Lung (tissue), 12 donors: ENCODE data around the gene ADAMTSL1. TPM values are rescaled to one million over a fixed set of nuclear protein-coding genes. Genes with fewer than 3 reads are reported as not detected.

Source experiments
- ATAC-seq: fragments of 200-7000 bp; cut with Tn5 transposase; one replicate; pipeline ENCODE4 v1.9.1; 2020; ENCODE audit warnings: moderate number of reproducible peaks; ENCODE audit not compliant: insufficient read depth, low FRiP score
- DNase-seq, 3 donors: peaks; one replicate each; pipeline ENCODE4 v3.0.0-alpha.2; 2013 to 2017
- H3K27ac ChIP-seq, 2 donors: one replicate each; pipeline ENCODE4 v1.5.1; 2013; ENCODE audit warnings: mild to moderate bottlenecking in 2 of 2, moderate library complexity in 2 of 2, control low read depth in 1 of 2, inconsistent platforms in 1 of 2, low read depth in 1 of 2, low read length in 1 of 2
- H3K27me3 ChIP-seq, 3 donors: one replicate each; pipeline ENCODE4 v1.5.1; 2013; ENCODE audit warnings: low read length in 2 of 3; ENCODE audit not compliant: control insufficient read depth in 3 of 3, insufficient read depth in 3 of 3
- H3K36me3 ChIP-seq, 4 donors: one replicate each; pipeline ENCODE4 v1.5.1; 2013; ENCODE audit warnings: low read length in 4 of 4, mild to moderate bottlenecking in 1 of 4, moderate library complexity in 1 of 4; ENCODE audit not compliant: control insufficient read depth in 4 of 4, insufficient read depth in 4 of 4
- H3K4me1 ChIP-seq, 5 donors: one replicate each; pipeline ENCODE4 v1.5.1; 2013; ENCODE audit warnings: low read length in 5 of 5, mild to moderate bottlenecking in 2 of 5, moderate library complexity in 1 of 5; ENCODE audit not compliant: control insufficient read depth in 5 of 5, insufficient read depth in 5 of 5
- H3K4me3 ChIP-seq: one replicate; pipeline ENCODE4 v1.5.1; 2013; ENCODE audit warnings: mild to moderate bottlenecking, control low read depth, moderate library complexity
- H3K9ac ChIP-seq, 2 donors: one replicate each; pipeline ENCODE4 v1.5.1; 2013; ENCODE audit warnings: low read length in 2 of 2, control low read depth in 1 of 2; ENCODE audit not compliant: insufficient read depth in 1 of 2
- H3K9me3 ChIP-seq, 4 donors: one replicate each; pipeline ENCODE4 v1.5.1; 2013; ENCODE audit warnings: low read length in 3 of 4, mild to moderate bottlenecking in 1 of 4, moderate library complexity in 1 of 4; ENCODE audit not compliant: control insufficient read depth in 4 of 4, insufficient read depth in 3 of 4
- WGBS, 2 donors: extraction: QIAGEN DNeasy Blood & Tissue Kit; methylation state at CpG; one replicate each; pipeline ENCODE4 v1.1.7; 2013; 5-methylcytosine and 5-hydroxymethylcytosine counted together
- polyA plus RNA-seq, 2 donors: library from polyadenylated mRNA; stranded (reverse); fragments of 200-250 nt; gene quantifications; one replicate each; pipeline ENCODE4 v1.2.1, GENCODE V29; 2013
- total RNA-seq, 2 donors: library from RNA; depleted of rRNA in 1 of 2; stranded (reverse); fragments of >200 nt in 1 of 2; gene quantifications; one replicate each; pipeline ENCODE4 v1.2.1, GENCODE V29; 2014 to 2021
- TF ChIP-seq, protein P1 (sequence below): IDR thresholded peaks from 2 replicates; pipeline ENCODE4 v1.5.1; 2012; ENCODE audit warnings: mild to moderate bottlenecking; ENCODE audit errors: control extremely low read depth, extremely low read depth
- donor health status: control.
- donor health status: control.
- donor health status: Bipolar disorder and iron deficiency.
- donor health status: healthy.
- donor health status: DM: yes; HTN: yes; CAD: no.

ADAMTSL1 gene
- total and polyA plus RNA-seq, 4 donors, result 0.25 to 36.2 (median 1.4) TPM

- Histone ChIP-seq H3K9me3 (no peaks in the 10 kb centered on the region), H3K27me3 (no peaks in the 10 kb centered on the region), H3K4me3 (no peak overlapping the region), H3K27ac (no peak overlapping the region), H3K4me1 (no peaks in the 10 kb centered on the region), H3K36me3 (no peaks in the 10 kb centered on the region), H3K9ac (no peak overlapping the region)
- ATAC-seq (no peak), DNase-seq (no peak)
- TF ChIP-seq, protein P1, sequence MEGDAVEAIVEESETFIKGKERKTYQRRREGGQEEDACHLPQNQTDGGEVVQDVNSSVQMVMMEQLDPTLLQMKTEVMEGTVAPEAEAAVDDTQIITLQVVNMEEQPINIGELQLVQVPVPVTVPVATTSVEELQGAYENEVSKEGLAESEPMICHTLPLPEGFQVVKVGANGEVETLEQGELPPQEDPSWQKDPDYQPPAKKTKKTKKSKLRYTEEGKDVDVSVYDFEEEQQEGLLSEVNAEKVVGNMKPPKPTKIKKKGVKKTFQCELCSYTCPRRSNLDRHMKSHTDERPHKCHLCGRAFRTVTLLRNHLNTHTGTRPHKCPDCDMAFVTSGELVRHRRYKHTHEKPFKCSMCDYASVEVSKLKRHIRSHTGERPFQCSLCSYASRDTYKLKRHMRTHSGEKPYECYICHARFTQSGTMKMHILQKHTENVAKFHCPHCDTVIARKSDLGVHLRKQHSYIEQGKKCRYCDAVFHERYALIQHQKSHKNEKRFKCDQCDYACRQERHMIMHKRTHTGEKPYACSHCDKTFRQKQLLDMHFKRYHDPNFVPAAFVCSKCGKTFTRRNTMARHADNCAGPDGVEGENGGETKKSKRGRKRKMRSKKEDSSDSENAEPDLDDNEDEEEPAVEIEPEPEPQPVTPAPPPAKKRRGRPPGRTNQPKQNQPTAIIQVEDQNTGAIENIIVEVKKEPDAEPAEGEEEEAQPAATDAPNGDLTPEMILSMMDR, result no peak
- whole genome bisulfite sequencing, 2 donors, result 82 to 92% methylated on average over 2 of the region's 2 CpGs
Observed at GRCh38 chr9:18457510-18457909, 16.4 kb upstream of the ADAMTSL1 start.

DNA sequence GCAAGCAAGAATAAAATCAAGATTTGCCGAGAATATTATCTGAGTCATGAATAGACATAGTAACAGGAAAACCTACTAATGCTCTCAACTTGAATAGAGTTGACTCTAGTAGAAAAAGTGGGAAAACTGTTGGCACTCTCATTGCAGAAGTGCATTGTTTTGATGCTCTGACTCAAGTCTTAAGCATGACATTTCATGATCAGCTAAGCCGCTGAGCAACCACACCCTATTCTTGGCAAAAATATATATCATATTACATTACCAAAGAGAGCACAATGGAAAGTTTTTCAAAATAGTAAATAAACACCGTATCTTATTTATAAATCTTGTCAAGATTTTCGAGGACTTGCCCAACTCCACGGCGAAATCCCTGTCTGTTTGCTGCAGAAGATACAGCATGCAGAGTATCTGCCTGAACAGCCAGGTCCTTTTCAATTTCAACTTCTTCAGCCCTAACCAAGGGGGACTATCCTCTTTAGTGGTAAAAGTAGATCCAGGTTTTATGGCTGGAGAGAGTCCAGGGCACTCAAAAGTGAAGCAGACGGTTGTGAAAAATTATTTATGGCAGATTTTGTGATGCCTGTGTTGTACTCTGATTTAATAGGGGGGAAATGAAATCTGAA, 13.9 kb upstream of the ADAMTSL1 start:
- Histone ChIP-seq H3K4me3 (no peak overlapping the region), H3K9me3 (no peaks in the 10 kb centered on the region), H3K9ac (no peak overlapping the region), H3K36me3 (no peaks in the 10 kb centered on the region), H3K27ac (no peak overlapping the region), H3K4me1 (no peaks in the 10 kb centered on the region), H3K27me3 (no peaks in the 10 kb centered on the region)
- no peak for DNase-seq
- WGBS, 2 donors, result 74 to 86% methylated on average over 7 of the region's 7 CpGs
- TF ChIP-seq, protein P1, result no peak
- ATAC-seq, result no peak

DNA sequence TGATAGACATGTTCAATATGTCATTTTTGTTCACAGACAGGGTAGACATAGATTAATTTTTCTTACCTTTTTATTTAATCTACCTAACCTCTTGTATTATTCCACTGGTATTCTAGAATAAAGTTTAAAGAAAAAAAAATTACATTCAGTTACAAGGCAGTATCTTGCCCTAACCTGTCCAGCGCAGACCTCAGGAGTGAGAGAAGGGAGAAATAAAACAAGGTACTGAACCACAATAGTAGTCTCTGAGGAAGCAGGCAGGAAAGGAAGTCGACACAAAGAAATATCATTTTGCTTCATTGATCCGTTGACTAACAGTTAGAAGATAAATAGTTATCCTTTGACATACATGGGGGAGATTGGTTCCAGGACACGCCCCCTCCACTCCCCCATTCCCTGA, 12.5 kb upstream of the ADAMTSL1 start:
- no peak for ATAC-seq
- Histone ChIP-seq H3K4me1 (no peaks in the 10 kb centered on the region), H3K9me3 (peaks cover 0 to 2% (median 0%) of the 10 kb centered on the region in 4 donors), H3K9ac (no peak overlapping the region), H3K27ac (no peak overlapping the region), H3K27me3 (no peaks in the 10 kb centered on the region), H3K36me3 (no peaks in the 10 kb centered on the region), H3K4me3 (no peak overlapping the region)
- 75 to 79% methylated on average over 4 of the region's 4 CpGs for WGBS, 2 donors
- no peak for DNase-seq
- TF ChIP-seq, protein P1, result no peak

DNA sequence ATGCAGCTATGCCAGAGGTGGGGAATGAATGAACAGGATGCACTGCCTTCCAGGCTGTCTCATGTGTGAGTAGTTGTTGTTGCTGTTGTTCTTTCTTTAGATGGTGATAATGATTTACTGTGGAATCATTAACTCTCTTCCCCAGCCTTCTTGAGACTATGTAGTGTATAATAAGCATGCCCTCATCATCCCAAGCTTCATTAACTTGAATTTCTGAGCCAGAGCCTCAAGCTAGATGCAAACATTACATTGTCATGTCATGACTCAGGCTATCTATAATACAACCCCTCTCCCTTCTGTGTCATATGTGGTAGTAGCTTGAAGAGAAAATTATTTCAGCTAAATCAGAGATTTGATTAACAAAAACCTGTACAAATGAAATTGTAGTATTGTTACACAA, 10.0 kb upstream of the ADAMTSL1 start:
- H3K27ac ChIP-seq, result no peak overlapping the region
- DNase-seq (no peak), ATAC-seq (no peak)
- no peak overlapping the region for H3K4me3 ChIP-seq
- H3K4me1 ChIP-seq, result no peaks in the 10 kb centered on the region
- H3K9ac ChIP-seq, result no peak overlapping the region
- H3K36me3 ChIP-seq, result no peaks in the 10 kb centered on the region
- H3K9me3 ChIP-seq, result peaks cover 0 to 2% (median 0%) of the 10 kb centered on the region in 4 donors
- TF ChIP-seq, protein P1, result no peak
- H3K27me3 ChIP-seq, result no peaks in the 10 kb centered on the region
